GM06990 (cell line): ENCODE results near the gene KDM4B.

Experiments
- DNase-seq: peaks from one replicate; pipeline ENCODE4 v3.0.0-alpha.2; 2011; ENCODE audit not compliant: insufficient read length; ENCODE audit errors: extremely low read depth
- H3K27me3 ChIP-seq: replicated peaks from 2 replicates; pipeline ENCODE4 v1.6.0; 2011; ENCODE audit warnings: low read length; ENCODE audit not compliant: control insufficient read depth, insufficient read depth
- H3K36me3 ChIP-seq: 2 replicates; pipeline ENCODE4 v1.5.1; 2011; ENCODE audit warnings: low read length; ENCODE audit not compliant: control insufficient read depth, insufficient read depth
- H3K4me3 ChIP-seq: replicated peaks from 2 replicates; pipeline ENCODE4 v1.5.1; 2011; ENCODE audit warnings: low read depth, mild to moderate bottlenecking, control low read depth, low read length
- TF ChIP-seq, protein P1 (sequence below): IDR thresholded peaks from 2 replicates; pipeline ENCODE4 v1.5.1; 2011; ENCODE audit warnings: low read length, control low read depth, mild to moderate bottlenecking, inconsistent platforms; ENCODE audit not compliant: insufficient read depth, poor library complexity, severe bottlenecking

KDM4B gene

DNA sequence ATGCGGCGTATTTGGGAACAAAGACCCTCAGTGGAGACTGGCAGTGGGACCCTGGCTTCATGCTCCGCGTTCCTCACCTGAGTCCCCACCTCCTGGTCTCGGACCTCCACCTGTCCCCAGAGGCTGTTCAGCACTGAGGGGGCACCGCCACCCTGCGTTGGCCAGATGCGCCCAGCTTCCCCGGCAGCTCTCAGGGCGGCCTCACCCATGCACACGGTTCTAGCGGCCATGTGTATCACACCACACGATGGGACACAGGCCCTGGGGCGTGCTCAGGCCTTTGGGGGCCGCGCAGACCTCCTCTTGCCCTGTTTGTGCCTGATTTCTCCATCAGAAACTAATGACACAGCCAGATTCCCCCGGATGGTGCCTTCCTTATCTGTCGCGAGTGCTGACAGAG is 138.1 kb downstream of the KDM4B start:
- Histone ChIP-seq H3K36me3 (peaks cover 4% of the 10 kb centered on the region), H3K4me3 (no peak overlapping the region), H3K27me3 (no peaks in the 10 kb centered on the region)
- TF ChIP-seq, protein P1, sequence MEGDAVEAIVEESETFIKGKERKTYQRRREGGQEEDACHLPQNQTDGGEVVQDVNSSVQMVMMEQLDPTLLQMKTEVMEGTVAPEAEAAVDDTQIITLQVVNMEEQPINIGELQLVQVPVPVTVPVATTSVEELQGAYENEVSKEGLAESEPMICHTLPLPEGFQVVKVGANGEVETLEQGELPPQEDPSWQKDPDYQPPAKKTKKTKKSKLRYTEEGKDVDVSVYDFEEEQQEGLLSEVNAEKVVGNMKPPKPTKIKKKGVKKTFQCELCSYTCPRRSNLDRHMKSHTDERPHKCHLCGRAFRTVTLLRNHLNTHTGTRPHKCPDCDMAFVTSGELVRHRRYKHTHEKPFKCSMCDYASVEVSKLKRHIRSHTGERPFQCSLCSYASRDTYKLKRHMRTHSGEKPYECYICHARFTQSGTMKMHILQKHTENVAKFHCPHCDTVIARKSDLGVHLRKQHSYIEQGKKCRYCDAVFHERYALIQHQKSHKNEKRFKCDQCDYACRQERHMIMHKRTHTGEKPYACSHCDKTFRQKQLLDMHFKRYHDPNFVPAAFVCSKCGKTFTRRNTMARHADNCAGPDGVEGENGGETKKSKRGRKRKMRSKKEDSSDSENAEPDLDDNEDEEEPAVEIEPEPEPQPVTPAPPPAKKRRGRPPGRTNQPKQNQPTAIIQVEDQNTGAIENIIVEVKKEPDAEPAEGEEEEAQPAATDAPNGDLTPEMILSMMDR = no peak
- no peak for DNase-seq

DNA sequence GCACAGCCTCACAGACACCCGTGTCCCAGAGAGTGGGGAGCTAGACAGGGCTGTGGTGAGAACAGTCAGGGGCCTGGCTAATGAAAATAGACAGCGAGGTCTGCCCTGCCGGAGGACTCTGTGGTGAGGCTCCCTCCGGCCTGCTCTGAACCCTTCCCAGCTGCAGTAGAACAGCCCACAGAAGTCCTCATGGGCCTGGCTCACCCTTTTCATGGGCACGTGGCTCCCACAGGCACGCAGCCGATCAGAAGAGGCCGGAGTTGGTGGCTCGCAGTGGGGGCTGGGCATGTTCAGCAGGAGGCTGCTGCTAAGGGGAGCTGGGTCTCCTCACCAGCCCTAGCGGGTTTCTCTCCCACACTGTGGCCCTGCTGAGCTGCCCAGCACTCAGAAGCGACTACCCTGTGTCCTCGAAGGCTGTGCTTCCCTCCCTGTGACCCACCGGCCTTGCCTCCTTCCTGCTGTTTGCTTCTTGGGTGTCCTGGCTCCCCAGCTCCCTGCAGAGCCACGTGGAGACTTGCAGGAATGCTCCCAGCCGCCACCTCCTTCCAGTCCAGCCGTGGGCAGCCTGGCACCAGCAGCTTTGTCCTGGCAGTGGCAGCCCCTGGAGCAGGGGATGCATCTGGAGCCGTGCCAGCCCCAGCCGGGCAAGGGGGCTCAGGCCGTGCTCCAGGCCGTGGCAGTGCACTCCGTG is 138.7 kb downstream of the KDM4B start:
- no peak for DNase-seq
- TF ChIP-seq, protein P1 = no peak
- Histone ChIP-seq H3K4me3 (no peak overlapping the region), H3K27me3 (no peaks in the 10 kb centered on the region), H3K36me3 (peaks cover 5% of the 10 kb centered on the region)

DNA sequence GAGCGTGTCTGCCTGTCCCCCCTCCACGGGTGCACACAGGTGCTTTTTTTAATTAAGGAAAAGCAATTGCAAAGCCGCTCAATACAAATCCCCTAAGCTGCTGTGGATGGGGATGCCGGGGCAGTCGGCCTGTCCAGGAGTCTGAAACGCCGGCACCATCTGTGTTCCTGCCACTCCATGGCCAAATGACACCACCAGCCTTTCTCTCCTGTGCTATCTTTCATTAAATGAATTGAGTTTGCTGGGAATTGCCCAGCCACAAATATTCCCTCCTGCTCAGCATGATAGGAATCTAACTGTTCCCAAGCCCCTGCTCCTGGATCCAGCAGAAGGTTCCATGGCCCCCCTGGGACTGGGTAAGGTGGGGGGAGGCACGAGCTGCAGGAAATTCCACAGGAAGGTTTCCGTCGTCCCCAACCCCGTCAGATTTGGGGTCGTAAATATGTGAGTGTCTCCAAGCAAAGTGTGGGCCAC is 139.2 kb downstream of the KDM4B start:
- TF ChIP-seq, protein P1 = no peak
- peaks cover 8% of the 10 kb centered on the region for H3K36me3 ChIP-seq
- no peaks in the 10 kb centered on the region for H3K27me3 ChIP-seq
- H3K4me3 ChIP-seq = no peak overlapping the region
- DNase-seq = no peak

DNA sequence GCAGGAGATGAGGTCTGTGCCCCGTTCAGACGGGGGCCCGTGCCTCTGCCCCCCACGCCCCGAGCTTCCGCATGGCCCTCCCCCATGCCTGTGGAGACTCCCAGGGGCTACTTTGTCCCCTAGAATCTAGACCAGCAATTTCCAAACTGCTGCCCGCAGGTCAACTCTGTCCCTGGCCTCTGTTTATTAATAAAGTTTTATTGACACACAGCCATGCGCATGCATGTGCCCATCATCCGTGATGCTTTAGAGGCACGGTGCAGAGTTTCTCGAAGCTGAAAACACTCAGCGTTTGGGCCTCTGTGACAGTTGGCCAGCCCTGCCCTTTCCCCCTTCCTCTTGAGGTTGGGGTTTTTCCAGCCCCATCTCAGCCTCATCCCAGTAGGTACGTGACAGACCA is 140.0 kb downstream of the KDM4B start:
- TF ChIP-seq, protein P1 = no peak
- no peaks in the 10 kb centered on the region for H3K27me3 ChIP-seq
- no peak for DNase-seq
- H3K36me3 ChIP-seq = peaks cover 8% of the 10 kb centered on the region
- H3K4me3 ChIP-seq = no peak overlapping the region

DNA sequence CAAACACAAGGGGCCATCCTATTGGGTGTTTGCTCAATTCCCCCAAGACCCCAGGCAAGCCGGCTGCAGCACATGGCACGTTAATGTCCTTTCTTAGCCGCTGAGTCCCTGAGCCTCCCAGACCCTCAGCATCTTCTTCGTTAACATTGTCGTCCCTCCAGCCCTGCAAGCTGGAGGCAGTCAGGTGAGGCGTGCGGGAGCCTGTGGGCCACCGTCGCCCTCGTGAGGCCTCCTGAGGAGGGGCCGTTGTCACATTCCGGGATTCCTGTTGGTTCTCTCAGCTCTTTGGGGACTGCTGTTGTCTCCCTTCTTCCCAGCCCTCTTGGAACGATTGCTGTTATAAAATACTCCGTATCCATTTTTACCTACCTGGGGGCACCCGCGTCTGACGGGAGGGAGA is 140.6 kb downstream of the KDM4B start:
- TF ChIP-seq, protein P1 = no peak
- Histone ChIP-seq H3K4me3 (no peak overlapping the region), H3K27me3 (no peaks in the 10 kb centered on the region), H3K36me3 (peaks cover 8% of the 10 kb centered on the region)
- no peak for DNase-seq
